Left ventricle myocardium inferior (tissue), 1 donor: ENCODE data around the gene BUD13. TPM values are rescaled to one million over a fixed set of nuclear protein-coding genes. Genes with fewer than 3 reads are reported as not detected.

ENCODE experiments used
- DNase-seq: peaks from one replicate; pipeline ENCODE4 v3.0.0-alpha.2; 2020
- H3K27ac ChIP-seq: fragments of 200-600 bp; replicated peaks from 2 replicates; pipeline ENCODE4 v1.8.0; 2021
- H3K27me3 ChIP-seq: fragments of 200-600 bp; 2 replicates; pipeline ENCODE4 v1.8.0; 2021; ENCODE audit warnings: low read depth
- H3K36me3 ChIP-seq: fragments of 200-600 bp; 2 replicates; pipeline ENCODE4 v1.8.0; 2021
- H3K4me1 ChIP-seq: fragments of 200-600 bp; 2 replicates; pipeline ENCODE4 v1.8.0; 2021
- H3K4me3 ChIP-seq: fragments of 200-600 bp; 2 replicates; pipeline ENCODE4 v1.8.0; 2021; ENCODE audit warnings: mild to moderate bottlenecking, moderate library complexity
- H3K9me3 ChIP-seq: fragments of 200-600 bp; replicated peaks from 2 replicates; pipeline ENCODE4 v1.8.0; 2021
- intact Hi-C: fragments of 100-400 bp; cut with micrococcal nuclease; formaldehyde crosslinking; loops from one replicate; pipeline ENCODE4 v1.11.0; 2022
- long read RNA-seq: library from polyadenylated mRNA; unstranded; transcript quantifications from one replicate; pipeline ENCODE4 v2.0.0, GENCODE V29; 2021
- total RNA-seq: library from RNA; stranded (reverse); fragmentation: NEBNext Ultra II Directional; extraction: Animal tissue kit (Norgen Biotek cat#: 25700); gene quantifications from one replicate; pipeline ENCODE4 v1.2.1, GENCODE V29; 2021
- TF ChIP-seq, protein P1 (sequence below): fragments of 200-600 bp; IDR thresholded peaks from 2 replicates; pipeline ENCODE4 v1.8.0; 2021; ENCODE audit warnings: antibody characterized with exemption, mild to moderate bottlenecking, borderline replicate concordance
- donor health status: DM: no; HTN: yes; CAD: no; lungs with severe emphysema.

The BUD13 gene, protein sequence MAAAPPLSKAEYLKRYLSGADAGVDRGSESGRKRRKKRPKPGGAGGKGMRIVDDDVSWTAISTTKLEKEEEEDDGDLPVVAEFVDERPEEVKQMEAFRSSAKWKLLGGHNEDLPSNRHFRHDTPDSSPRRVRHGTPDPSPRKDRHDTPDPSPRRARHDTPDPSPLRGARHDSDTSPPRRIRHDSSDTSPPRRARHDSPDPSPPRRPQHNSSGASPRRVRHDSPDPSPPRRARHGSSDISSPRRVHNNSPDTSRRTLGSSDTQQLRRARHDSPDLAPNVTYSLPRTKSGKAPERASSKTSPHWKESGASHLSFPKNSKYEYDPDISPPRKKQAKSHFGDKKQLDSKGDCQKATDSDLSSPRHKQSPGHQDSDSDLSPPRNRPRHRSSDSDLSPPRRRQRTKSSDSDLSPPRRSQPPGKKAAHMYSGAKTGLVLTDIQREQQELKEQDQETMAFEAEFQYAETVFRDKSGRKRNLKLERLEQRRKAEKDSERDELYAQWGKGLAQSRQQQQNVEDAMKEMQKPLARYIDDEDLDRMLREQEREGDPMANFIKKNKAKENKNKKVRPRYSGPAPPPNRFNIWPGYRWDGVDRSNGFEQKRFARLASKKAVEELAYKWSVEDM
- total RNA-seq: 7.1 TPM
- long read RNA-seq, transcript BUD13-201 (10 exons, 2,196 nt): major isoform, 11 of 23 reads
- long read RNA-seq, partial matches to known transcripts: 10 of 23 reads
- long read RNA-seq, other reads (novel, unspliced or antisense): 2 of 23 reads

DNA sequence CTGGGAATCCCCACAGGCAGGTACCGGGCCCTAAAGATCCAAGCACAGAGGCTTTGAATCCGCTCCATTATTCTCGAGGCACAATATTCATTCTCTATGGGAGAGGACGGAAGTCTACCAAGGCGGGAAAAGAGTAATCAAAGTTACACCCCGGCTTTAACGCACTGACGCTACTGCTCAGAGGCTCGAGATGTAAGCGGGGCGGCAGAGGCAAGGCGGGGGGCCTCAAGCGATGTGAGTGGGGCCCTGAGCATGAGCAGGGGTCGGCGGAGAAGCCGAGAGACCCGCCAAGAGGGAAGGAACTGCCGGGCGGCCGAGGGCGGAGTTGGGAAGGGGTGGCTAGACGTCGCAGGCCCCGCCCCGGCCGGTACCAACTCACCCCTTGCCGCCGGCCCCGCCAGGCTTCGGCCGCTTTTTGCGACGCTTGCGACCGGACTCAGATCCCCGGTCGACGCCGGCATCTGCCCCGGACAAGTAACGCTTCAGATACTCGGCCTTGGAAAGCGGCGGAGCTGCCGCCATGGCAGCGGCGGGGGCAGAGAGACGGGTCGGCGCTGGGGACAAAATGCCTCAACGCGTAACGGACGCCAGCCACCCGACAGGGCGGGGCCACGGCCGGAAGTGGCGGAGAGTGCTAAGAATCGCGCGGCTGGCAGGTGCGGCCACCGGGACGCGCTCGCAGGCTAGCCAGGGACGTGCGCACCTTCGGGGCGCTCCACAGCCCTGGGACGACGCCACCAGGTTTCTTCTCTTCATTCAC, at the start of gene BUD13:
TSS of gene BUD13 (minus strand) at position 545 of the 760 bp plus-strand sequence. CDS start at position 522, 23 bp downstream.
- Histone ChIP-seq H3K9me3 (no peaks in the 10 kb centered on the region), H3K27ac (peak within 1 kb of the TSS; percentile 94), H3K27me3 (no peaks in the 10 kb centered on the region), H3K4me3 (peak within 1 kb of the TSS; percentile 94), H3K36me3 (peaks cover 22% of the 10 kb centered on the region), H3K4me1 (peaks cover 39% of the 10 kb centered on the region)
- intact Hi-C loops: no loop called here
- peak; percentile 93 for DNase-seq
- TF ChIP-seq, protein P1, sequence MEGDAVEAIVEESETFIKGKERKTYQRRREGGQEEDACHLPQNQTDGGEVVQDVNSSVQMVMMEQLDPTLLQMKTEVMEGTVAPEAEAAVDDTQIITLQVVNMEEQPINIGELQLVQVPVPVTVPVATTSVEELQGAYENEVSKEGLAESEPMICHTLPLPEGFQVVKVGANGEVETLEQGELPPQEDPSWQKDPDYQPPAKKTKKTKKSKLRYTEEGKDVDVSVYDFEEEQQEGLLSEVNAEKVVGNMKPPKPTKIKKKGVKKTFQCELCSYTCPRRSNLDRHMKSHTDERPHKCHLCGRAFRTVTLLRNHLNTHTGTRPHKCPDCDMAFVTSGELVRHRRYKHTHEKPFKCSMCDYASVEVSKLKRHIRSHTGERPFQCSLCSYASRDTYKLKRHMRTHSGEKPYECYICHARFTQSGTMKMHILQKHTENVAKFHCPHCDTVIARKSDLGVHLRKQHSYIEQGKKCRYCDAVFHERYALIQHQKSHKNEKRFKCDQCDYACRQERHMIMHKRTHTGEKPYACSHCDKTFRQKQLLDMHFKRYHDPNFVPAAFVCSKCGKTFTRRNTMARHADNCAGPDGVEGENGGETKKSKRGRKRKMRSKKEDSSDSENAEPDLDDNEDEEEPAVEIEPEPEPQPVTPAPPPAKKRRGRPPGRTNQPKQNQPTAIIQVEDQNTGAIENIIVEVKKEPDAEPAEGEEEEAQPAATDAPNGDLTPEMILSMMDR: no peak

DNA sequence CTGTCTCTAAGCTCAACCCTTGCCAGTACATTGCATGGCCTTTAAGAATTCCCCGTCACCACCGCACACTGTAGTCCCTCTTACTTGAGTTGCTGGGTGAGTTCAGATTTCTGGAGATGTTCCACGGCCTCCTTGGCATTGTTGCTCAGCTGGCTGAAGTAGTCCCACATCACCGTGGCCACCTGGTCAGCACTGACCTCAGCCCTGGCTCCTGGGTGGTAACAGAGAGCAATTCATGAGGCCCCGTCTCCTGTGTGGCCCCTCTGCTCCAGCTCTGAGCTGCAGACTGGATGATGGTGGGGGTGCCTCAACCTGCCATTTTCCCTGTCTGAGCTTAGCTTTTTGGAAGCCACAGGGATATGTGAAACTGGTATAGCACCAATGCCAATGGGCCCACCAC, 49.8 kb upstream of the BUD13 start:
- no peak overlapping the region for H3K4me3 ChIP-seq
- no peaks in the 10 kb centered on the region for H3K4me1 ChIP-seq
- no peaks in the 10 kb centered on the region for H3K36me3 ChIP-seq
- no peaks in the 10 kb centered on the region for H3K27me3 ChIP-seq
- no peak overlapping the region for H3K27ac ChIP-seq
- H3K9me3 ChIP-seq: no peaks in the 10 kb centered on the region
- TF ChIP-seq, protein P1: no peak
- no peak for DNase-seq
- intact Hi-C loops: no loop called here

DNA sequence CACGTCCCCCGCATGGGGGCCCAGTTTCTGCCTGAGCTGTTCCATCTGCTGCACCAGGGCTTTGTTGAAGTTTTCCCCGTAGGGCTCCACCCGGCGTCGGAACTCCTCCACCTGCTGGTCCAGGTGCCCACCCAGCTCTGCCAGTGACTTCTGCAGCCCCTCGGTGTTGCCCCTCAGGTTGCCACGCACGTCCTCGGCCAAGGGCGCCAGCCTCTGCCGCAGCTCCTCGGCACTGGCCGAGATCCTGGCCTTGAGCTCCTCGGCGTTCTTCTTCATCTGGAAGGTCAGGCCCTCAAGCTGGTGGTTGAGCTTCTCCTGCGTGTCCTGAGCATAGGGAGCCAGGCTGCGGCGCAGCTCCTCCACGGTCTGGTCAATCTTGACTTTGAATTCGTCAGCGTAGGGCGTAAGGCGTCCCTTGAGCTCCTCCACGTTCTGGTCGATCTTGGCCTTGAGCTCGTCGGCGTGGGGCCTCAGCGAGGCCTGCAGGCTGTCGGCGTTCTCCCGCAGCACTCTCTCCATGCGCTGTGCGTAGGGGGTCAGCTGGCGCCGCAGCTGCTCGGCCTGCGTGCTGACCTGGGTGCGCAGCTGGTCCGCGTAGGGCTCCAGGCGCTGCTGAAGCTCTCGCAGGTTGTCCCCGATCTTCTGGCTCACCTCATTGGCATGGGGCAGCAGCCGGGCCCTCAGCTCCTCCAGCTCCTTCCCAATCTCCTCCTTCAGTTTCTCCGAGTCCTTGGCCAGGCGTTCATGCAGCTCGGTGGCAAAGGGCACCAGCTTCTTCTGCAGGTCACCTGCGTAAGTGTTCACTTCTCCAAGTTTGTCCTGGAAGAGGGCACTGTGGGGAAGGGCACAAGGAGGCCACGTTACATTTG, 48.5 kb upstream of the BUD13 start:
- no peak for DNase-seq
- H3K4me3 ChIP-seq: no peak overlapping the region
- TF ChIP-seq, protein P1: no peak
- H3K36me3 ChIP-seq: no peaks in the 10 kb centered on the region
- H3K9me3 ChIP-seq: no peaks in the 10 kb centered on the region
- H3K27ac ChIP-seq: no peak overlapping the region
- no peaks in the 10 kb centered on the region for H3K4me1 ChIP-seq
- H3K27me3 ChIP-seq: no peaks in the 10 kb centered on the region
- intact Hi-C loops: no loop called here

DNA sequence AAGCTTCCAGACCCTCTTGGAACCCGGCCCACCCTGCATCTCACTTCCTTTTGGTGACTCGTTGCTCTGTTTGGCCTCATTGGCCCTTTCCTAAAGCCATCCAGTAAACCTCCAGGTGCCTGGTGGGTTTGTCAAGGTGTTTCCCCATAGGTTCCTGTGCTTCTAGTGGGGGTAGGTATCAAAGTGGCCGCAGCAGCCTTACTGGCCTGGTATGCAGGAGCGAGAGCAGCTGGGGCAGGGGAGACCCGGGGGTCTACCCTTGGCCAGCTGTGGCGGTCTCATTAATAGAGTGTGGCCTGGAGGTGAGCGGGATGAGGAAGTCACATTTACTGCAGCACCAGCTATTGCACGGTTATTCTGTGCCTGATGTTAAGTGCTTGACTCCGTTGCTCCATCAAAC, 46.3 kb upstream of the BUD13 start:
- H3K9me3 ChIP-seq: no peaks in the 10 kb centered on the region
- intact Hi-C loops: no loop called here
- no peak overlapping the region for H3K27ac ChIP-seq
- no peaks in the 10 kb centered on the region for H3K36me3 ChIP-seq
- TF ChIP-seq, protein P1: no peak
- no peak for DNase-seq
- peaks cover 2% of the 10 kb centered on the region for H3K4me1 ChIP-seq
- no peaks in the 10 kb centered on the region for H3K27me3 ChIP-seq
- no peak overlapping the region for H3K4me3 ChIP-seq
